Fibroblast of lung (primary cell): Measurements from ENCODE around the gene SPINT2. TPM values are rescaled to one million over a fixed set of nuclear protein-coding genes. Genes with fewer than 3 reads are reported as not detected.

Source experiments
- DNase-seq, 2 donors: peaks; one replicate each; pipeline versions ENCODE4 v3.0.0 to v3.0.0-alpha.2; 2010; ENCODE audit warnings: low read depth in 2 of 2
- H2AFZ ChIP-seq: 2 replicates; pipeline ENCODE4 v1.5.1; 2012; ENCODE audit warnings: low read length, control low read depth, inconsistent platforms
- H3K27ac ChIP-seq: 2 replicates; pipeline ENCODE4 v1.5.1; 2011; ENCODE audit warnings: low read length, control low read depth; ENCODE audit not compliant: insufficient read depth
- H3K27me3 ChIP-seq: 2 replicates; pipeline ENCODE4 v1.5.1; 2011; ENCODE audit warnings: mild to moderate bottlenecking, low read length; ENCODE audit not compliant: control insufficient read depth, insufficient read depth
- H3K36me3 ChIP-seq: 2 replicates; pipeline ENCODE4 v1.5.1; 2011; ENCODE audit warnings: low read length; ENCODE audit not compliant: control insufficient read depth, insufficient read depth
- H3K4me1 ChIP-seq: 2 replicates; pipeline ENCODE4 v1.5.1; 2011; ENCODE audit warnings: low read length; ENCODE audit not compliant: control insufficient read depth, insufficient read depth; ENCODE audit errors: extremely low read depth
- H3K4me2 ChIP-seq: 2 replicates; pipeline ENCODE4 v1.5.1; 2011; ENCODE audit warnings: low read length, control low read depth; ENCODE audit not compliant: insufficient read depth; ENCODE audit errors: extremely low read depth
- H3K4me3 ChIP-seq, 4 experiments: fragments of 200-600 bp in 1 of 4; sonication (generic) in 1 of 4; replicated peaks in 1 of 4; 2 replicates each; pipeline ENCODE4 v1.5.1; 2011 to 2016; ENCODE audit warnings: low read length in 4 of 4, low read depth in 3 of 4, mild to moderate bottlenecking in 3 of 4, control low read depth in 2 of 4, inconsistent platforms in 1 of 4, mixed read lengths in 1 of 4; ENCODE audit not compliant: insufficient read depth in 1 of 4; ENCODE audit errors: control extremely low read depth in 1 of 4
- H3K79me2 ChIP-seq: 2 replicates; pipeline ENCODE4 v1.5.1; 2012; ENCODE audit warnings: mild to moderate bottlenecking, low read length, inconsistent platforms; ENCODE audit not compliant: control insufficient read depth, insufficient read depth
- H3K9ac ChIP-seq: 2 replicates; pipeline ENCODE4 v1.5.1; 2011; ENCODE audit warnings: mild to moderate bottlenecking, low read length, control low read depth; ENCODE audit not compliant: insufficient read depth
- H3K9me3 ChIP-seq: 2 replicates; pipeline ENCODE4 v1.5.1; 2012; ENCODE audit warnings: low read depth, low read length; ENCODE audit not compliant: control insufficient read depth, insufficient read depth
- H4K20me1 ChIP-seq: 2 replicates; pipeline ENCODE4 v1.5.1; 2011; ENCODE audit warnings: low read length; ENCODE audit not compliant: control insufficient read depth, insufficient read depth; ENCODE audit errors: extremely low read depth
- EZH2 ChIP-seq: IDR thresholded peaks from 2 replicates; pipeline ENCODE4 v1.5.1; 2012; ENCODE audit warnings: low read length, control low read depth, mild to moderate bottlenecking; ENCODE audit errors: missing control alignments
- polyA plus RNA-seq, 2 donors: library from polyadenylated mRNA; depleted of rRNA in 1 of 2; stranded (reverse) in 1 of 2; unstranded in 1 of 2; fragments of >200 nt; gene quantifications; 2 replicates each; pipeline ENCODE4 v1.2.1, GENCODE V29; 2011 to 2012; ENCODE audit warnings: missing spikeins in 1 of 2
- total RNA-seq: library from RNA; depleted of rRNA; stranded (reverse); fragments of >200 nt; gene quantifications from 2 replicates; pipeline ENCODE4 v1.2.1, GENCODE V29; 2014
- TF ChIP-seq, protein P1 (sequence below), 2 donors: IDR thresholded peaks in 1 of 2; conservative IDR thresholded peaks in 1 of 2; 1 replicate in 1 of 2; 2 replicates in 1 of 2; pipeline ENCODE4 v1.5.1; 2011 to 2012; ENCODE audit warnings: low read length in 2 of 2, control low read depth in 1 of 2, inconsistent platforms in 1 of 2, low read depth in 1 of 2, mild to moderate bottlenecking in 1 of 2

The SPINT2 gene
- total and polyA plus RNA-seq, 2 donors (not counting 1 experiment from before 2014, with no cell fraction given) = 4.5 to 4.6 TPM

DNA sequence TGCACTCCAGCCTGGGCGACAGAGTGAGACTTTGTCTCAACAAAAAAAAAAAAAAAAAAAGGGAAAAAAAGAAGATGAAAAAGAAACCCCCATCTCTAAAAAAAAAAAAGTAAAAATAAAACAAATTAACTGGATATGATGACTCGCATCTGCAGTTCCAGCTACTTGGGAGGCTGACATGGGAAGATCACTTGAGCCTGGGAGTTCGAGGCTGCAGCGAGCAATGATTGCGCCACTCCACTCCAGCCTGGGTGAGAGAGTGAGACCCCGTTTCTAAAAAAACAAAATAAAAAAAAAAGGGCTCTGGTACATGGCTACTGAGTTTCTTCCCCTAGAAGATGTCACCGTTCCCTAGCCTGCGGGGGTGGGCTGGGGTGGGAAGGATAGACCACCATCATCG is 68.9 kb downstream of the SPINT2 start:
- DNase-seq = no peak
- Histone ChIP-seq H3K27me3 (no peaks in the 10 kb centered on the region), H3K36me3 (no peaks in the 10 kb centered on the region), H3K9ac (no peak overlapping the region), H2AFZ (no peak overlapping the region), H3K79me2 (no peaks in the 10 kb centered on the region), H4K20me1 (no peaks in the 10 kb centered on the region), H3K4me2 (no peak overlapping the region), H3K27ac (no peak overlapping the region), H3K4me1 (peaks cover 2% of the 10 kb centered on the region), H3K9me3 (no peaks in the 10 kb centered on the region), H3K4me3 (no peak overlapping the region)
- TF ChIP-seq EZH2 = no peak
- TF ChIP-seq, protein P1, sequence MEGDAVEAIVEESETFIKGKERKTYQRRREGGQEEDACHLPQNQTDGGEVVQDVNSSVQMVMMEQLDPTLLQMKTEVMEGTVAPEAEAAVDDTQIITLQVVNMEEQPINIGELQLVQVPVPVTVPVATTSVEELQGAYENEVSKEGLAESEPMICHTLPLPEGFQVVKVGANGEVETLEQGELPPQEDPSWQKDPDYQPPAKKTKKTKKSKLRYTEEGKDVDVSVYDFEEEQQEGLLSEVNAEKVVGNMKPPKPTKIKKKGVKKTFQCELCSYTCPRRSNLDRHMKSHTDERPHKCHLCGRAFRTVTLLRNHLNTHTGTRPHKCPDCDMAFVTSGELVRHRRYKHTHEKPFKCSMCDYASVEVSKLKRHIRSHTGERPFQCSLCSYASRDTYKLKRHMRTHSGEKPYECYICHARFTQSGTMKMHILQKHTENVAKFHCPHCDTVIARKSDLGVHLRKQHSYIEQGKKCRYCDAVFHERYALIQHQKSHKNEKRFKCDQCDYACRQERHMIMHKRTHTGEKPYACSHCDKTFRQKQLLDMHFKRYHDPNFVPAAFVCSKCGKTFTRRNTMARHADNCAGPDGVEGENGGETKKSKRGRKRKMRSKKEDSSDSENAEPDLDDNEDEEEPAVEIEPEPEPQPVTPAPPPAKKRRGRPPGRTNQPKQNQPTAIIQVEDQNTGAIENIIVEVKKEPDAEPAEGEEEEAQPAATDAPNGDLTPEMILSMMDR (conservative IDR thresholded peaks at IDR 0.05 in 1 of 2, IDR thresholded peaks at IDR 0.05 in 1 of 2; ENCODE audit: low read depth in 1 of 2, low read length in 2 of 2) = no peak

DNA sequence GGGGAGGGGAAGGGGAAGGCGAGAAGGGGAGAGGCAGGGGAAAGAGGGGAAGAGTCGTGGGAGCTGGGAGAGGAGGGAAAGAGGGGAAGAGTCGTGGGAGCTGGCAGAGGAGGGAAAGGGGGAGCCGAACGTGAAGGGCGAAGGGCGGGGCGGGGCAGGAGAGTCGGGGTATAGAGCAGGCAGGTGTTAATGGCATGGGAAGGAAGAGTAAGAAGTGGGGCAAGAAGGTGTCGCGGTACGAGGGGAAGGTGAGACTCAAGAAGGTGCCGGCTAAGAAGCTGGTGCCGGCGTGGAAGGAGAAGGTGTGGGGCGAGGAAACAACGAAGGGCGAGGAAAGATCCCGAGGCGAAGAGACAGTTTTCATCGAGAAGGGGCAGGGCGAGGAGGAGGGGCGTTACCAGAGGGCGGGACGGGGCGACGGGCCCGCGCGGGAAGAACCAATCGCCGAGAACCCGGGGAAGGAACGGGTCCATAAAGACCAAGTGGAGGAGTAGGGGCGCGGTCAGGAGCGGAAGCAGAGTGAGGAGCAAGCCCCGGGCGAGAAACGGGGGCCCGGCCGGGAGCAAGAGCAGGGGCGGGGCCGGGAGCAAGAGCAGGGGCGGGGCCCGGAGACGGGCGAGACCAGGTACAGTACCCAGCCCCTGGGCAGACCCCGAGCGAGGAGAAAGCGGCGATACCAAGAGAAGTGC is 71.7 kb downstream of the SPINT2 start:
- H3K36me3 ChIP-seq = no peaks in the 10 kb centered on the region
- H3K4me3 ChIP-seq = peak overlapping the region; percentile 84 to 93 (median 92)
- H4K20me1 ChIP-seq = no peaks in the 10 kb centered on the region
- peaks cover 2% of the 10 kb centered on the region for H3K4me1 ChIP-seq
- H3K9me3 ChIP-seq = no peaks in the 10 kb centered on the region
- TF ChIP-seq, protein P1 (conservative IDR thresholded peaks at IDR 0.05 in 1 of 2, IDR thresholded peaks at IDR 0.05 in 1 of 2; ENCODE audit: low read depth in 1 of 2, low read length in 2 of 2) = no peak
- TF ChIP-seq EZH2 = no peak
- no peaks in the 10 kb centered on the region for H3K79me2 ChIP-seq
- peak overlapping the region; percentile 100 for H3K4me2 ChIP-seq
- H3K9ac ChIP-seq = peak overlapping the region; percentile 62
- peak; percentile 92 to 93 for DNase-seq
- no peaks in the 10 kb centered on the region for H3K27me3 ChIP-seq
- H3K27ac ChIP-seq = peak overlapping the region; percentile 72
- peak overlapping the region; percentile 96 for H2AFZ ChIP-seq

DNA sequence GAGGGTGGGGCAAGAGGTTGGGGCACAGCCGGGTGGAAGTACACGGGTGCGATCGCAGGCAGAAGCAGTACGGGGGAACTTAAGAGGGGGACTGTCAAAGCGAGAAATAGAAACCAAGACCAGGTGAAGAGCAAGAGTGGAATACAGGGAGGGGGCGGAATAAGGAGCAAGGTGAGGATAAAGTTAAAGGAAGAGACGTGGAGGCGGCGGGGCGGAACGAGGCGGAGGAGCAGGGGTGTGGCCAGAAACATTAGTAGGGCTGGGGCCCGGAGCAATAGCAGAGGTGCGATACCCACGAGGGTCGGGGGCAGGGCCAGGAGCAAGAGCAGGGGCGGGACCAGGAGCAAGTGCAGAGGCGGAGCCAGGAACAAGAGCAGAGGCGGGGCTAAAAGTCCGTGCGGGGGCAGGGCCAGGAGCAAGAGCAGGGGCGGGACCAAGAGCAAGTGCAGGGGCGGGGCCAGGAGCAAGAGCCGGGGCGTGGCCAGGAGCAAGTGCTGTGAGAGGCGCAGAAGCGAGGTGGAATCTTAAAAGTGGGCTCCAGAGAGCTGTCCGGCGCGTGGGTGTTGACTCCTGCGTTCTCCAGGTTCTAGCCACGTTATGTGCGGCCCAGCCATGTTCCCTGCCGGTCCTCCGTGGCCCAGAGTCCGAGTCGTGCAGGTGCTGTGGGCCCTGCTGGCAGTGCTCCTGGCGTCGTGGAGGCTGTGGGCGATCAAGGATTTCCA is 72.4 kb downstream of the SPINT2 start:
- Histone ChIP-seq H3K79me2 (no peaks in the 10 kb centered on the region), H3K4me1 (peaks cover 2% of the 10 kb centered on the region), H3K9ac (no peak overlapping the region), H4K20me1 (no peaks in the 10 kb centered on the region), H3K4me3 (peak overlapping the region; percentile 84 to 93 (median 92)), H3K27me3 (no peaks in the 10 kb centered on the region), H3K36me3 (no peaks in the 10 kb centered on the region), H3K9me3 (no peaks in the 10 kb centered on the region), H3K4me2 (peak overlapping the region; percentile 100), H2AFZ (peak overlapping the region; percentile 96), H3K27ac (peak overlapping the region; percentile 69)
- TF ChIP-seq, protein P1 (conservative IDR thresholded peaks at IDR 0.05 in 1 of 2, IDR thresholded peaks at IDR 0.05 in 1 of 2; ENCODE audit: low read depth in 1 of 2, low read length in 2 of 2) = no peak
- TF ChIP-seq EZH2 = no peak
- peak; percentile 86 to 87 for DNase-seq
